Colonic mucosa (tissue), 4 donors: ENCODE measurements around the gene ZBTB20. TPM values are rescaled to one million over a fixed set of nuclear protein-coding genes. Genes with fewer than 3 reads are reported as not detected.
"Not testable (repeated sequence)": the region's sequence is repeated elsewhere in the genome, so short reads cannot be mapped to it uniquely, and the experiment has no call there.

ENCODE experiments used
- DNase-seq: peaks from one replicate; pipeline ENCODE4 v3.0.0-alpha.2; 2020
- H3K27ac ChIP-seq: fragments of 200-600 bp; one replicate; pipeline ENCODE4 v1.8.0; 2021
- H3K27me3 ChIP-seq: fragments of 200-600 bp; one replicate; pipeline ENCODE4 v1.8.0; 2021
- H3K36me3 ChIP-seq: fragments of 200-600 bp; one replicate; pipeline ENCODE4 v1.8.0; 2021
- H3K4me1 ChIP-seq: fragments of 200-600 bp; one replicate; pipeline ENCODE4 v1.8.0; 2021; ENCODE audit warnings: mild to moderate bottlenecking
- H3K4me3 ChIP-seq: fragments of 200-600 bp; one replicate; pipeline ENCODE4 v1.8.0; 2021
- H3K9ac ChIP-seq, 2 donors: one replicate each; pipeline ENCODE4 v1.7.0; 2013; ENCODE audit warnings: control low read depth in 2 of 2, low read depth in 2 of 2, low read length in 2 of 2
- H3K9me3 ChIP-seq: fragments of 200-600 bp; one replicate; pipeline ENCODE4 v1.8.0; 2021
- CTCF ChIP-seq: fragments of 200-600 bp; IDR thresholded peaks from one replicate; pipeline ENCODE4 v1.8.0; 2022; ENCODE audit warnings: antibody characterized with exemption, mild to moderate bottlenecking
- intact Hi-C: fragments of 100-400 bp; cut with DNase I; formaldehyde crosslinking; loops from one replicate; pipeline ENCODE4 v1.14.1; 2022
- total RNA-seq, 2 donors: library from RNA; stranded (reverse); fragmentation: NEBNext Ultra II Directional in 1 of 2; extraction: Animal tissue kit (Norgen Biotek cat#: 25700) in 1 of 2; gene quantifications; one replicate each; pipeline ENCODE4 v1.2.1, GENCODE V29; 2021
- donor health status: healthy.
- donor health status: DM: no; HTN: no; CAD: no.
- donor health status: DM: no; HTN: no; CAD: no.

The ZBTB20 gene
- total RNA-seq, 2 donors from 2014 or later, result 12.7 to 21.2 TPM

GRCh38 chr3:115111632-115112031 is 35.5 kb downstream of the ZBTB20 start:
- Histone ChIP-seq H3K27ac (no peak overlapping the region), H3K36me3 (no peaks in the 10 kb centered on the region), H3K4me3 (no peak overlapping the region), H3K9ac (no peak overlapping the region), H3K27me3 (no peaks in the 10 kb centered on the region), H3K4me1 (no peaks in the 10 kb centered on the region), H3K9me3 (no peaks in the 10 kb centered on the region)
- DNase-seq, result no peak
- intact Hi-C loops, result no loop called here
- TF ChIP-seq CTCF, result no peak

GRCh38 chr3:115110830-115111229 is 36.3 kb downstream of the ZBTB20 start:
- no peak overlapping the region for H3K9ac ChIP-seq
- no peaks in the 10 kb centered on the region for H3K27me3 ChIP-seq
- no peaks in the 10 kb centered on the region for H3K36me3 ChIP-seq
- intact Hi-C loops, result no loop called here
- TF ChIP-seq CTCF, result no peak
- no peak for DNase-seq
- H3K4me1 ChIP-seq, result no peaks in the 10 kb centered on the region
- H3K9me3 ChIP-seq, result no peaks in the 10 kb centered on the region
- H3K4me3 ChIP-seq, result no peak overlapping the region
- no peak overlapping the region for H3K27ac ChIP-seq

- H3K36me3 ChIP-seq, H3K9me3 ChIP-seq, H3K27ac ChIP-seq, DNase-seq, H3K27me3 ChIP-seq, H3K4me3 ChIP-seq, H3K4me1 ChIP-seq, H3K9ac ChIP-seq, intact Hi-C loops: not testable (repeated sequence)
Measured at GRCh38 chr3:115110066-115110465, 37.0 kb downstream of the ZBTB20 start.

- intact Hi-C loops, result no loop called here
- no peak for DNase-seq
- no peak for TF ChIP-seq CTCF
- Histone ChIP-seq H3K27me3 (no peaks in the 10 kb centered on the region), H3K4me1 (no peaks in the 10 kb centered on the region), H3K9me3 (no peaks in the 10 kb centered on the region), H3K27ac (no peak overlapping the region), H3K36me3 (no peaks in the 10 kb centered on the region), H3K4me3 (no peak overlapping the region), H3K9ac (no peak overlapping the region)
Measured at GRCh38 chr3:115108614-115109013, 38.5 kb downstream of the ZBTB20 start.

GRCh38 chr3:115102046-115102445 is 45.0 kb downstream of the ZBTB20 start:
- Histone ChIP-seq H3K36me3 (no peaks in the 10 kb centered on the region), H3K9ac (no peak overlapping the region), H3K4me1 (no peaks in the 10 kb centered on the region), H3K27me3 (no peaks in the 10 kb centered on the region), H3K4me3 (no peak overlapping the region), H3K9me3 (no peaks in the 10 kb centered on the region), H3K27ac (no peak overlapping the region)
- TF ChIP-seq CTCF, result no peak
- intact Hi-C loops, result loop anchor here (5.0 kb wide), 1 partner anchor 45 kb away; the partner anchor contains the start of gene ZBTB20
- no peak for DNase-seq

- no peak overlapping the region for H3K9ac ChIP-seq
- no peaks in the 10 kb centered on the region for H3K4me1 ChIP-seq
- H3K4me3 ChIP-seq, result peak overlapping the region; percentile 14
Measured at GRCh38 chr3:115100806-115101205, 46.3 kb downstream of the ZBTB20 start.

More at GRCh38 chr3:115100806-115101205, 46.3 kb downstream of the ZBTB20 start:
- Histone ChIP-seq H3K9me3 (no peaks in the 10 kb centered on the region), H3K27me3 (no peaks in the 10 kb centered on the region), H3K27ac (peak overlapping the region; percentile 30), H3K36me3 (no peaks in the 10 kb centered on the region)
- intact Hi-C loops, result loop anchor here (5.0 kb wide), 1 partner anchor 46 kb away; the partner anchor contains the start of gene ZBTB20
- TF ChIP-seq CTCF, result no peak
- DNase-seq, result no peak
